GM19395 (cell line): ENCODE data around the gene ATP10A.
"Not testable (repeated sequence)": the region's sequence is repeated elsewhere in the genome, so short reads cannot be mapped to it uniquely, and the experiment has no call there.

Source experiments
- ATAC-seq: cut with Tn5 transposase; IDR thresholded peaks from one replicate; pipeline ENCODE4 v1.9.1; 2021; ENCODE audit warnings: mild to moderate bottlenecking, moderate library complexity; ENCODE audit not compliant: unreplicated experiment

Gene ATP10A

DNA sequence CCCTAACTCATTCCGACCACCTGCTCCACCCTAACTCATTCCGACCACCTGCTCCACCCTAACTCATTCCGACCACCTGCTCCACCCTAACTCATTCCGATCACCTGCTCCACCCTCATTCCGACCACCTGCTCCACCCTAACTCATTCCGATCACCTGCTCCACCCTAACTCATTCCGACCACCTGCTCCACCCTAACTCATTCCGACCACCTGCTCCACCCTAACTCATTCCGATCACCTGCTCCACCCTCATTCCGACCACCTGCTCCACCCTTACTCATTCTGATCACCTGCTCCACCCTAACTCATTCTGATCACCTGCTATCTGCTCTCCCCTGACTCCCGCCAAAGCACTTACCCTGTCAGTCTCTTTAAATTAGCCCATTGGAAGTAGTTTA lies 104.5 kb downstream of the ATP10A start:
- ATAC-seq: not testable (repeated sequence)

DNA sequence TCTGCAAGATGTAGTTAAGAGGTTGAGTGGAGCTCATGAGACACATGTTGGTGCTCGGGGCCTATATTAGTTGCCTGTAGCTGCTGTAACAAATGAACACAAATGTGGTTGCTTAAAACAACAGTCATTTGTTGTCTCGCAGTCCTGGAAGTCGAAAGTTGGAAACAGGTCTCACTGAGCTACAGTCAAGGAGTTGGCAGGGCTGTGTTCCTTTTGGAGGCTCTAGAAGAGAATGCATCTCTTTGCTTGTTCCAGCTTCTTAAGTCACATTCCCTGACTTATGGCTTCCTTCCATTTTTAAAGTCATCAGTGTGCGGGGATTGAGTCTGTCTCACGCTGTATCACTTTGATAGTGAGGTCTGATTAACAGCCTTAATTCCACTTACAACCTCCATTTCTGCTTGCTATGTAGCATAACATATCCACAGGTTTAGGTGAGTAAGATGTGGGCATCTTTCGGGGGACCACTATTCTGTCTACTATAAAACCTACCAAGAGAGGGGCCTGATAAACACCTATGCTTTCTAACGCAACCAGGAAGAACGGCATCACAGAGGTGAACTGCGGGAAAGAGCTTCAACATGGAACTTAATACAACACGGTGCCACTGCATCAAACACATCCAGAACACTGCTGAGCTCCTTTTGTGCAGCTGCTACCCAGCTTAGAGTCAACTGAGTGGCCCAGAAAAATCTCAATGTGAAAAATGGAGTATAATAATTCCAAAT lies 119.4 kb downstream of the ATP10A start:
- no peak for ATAC-seq

DNA sequence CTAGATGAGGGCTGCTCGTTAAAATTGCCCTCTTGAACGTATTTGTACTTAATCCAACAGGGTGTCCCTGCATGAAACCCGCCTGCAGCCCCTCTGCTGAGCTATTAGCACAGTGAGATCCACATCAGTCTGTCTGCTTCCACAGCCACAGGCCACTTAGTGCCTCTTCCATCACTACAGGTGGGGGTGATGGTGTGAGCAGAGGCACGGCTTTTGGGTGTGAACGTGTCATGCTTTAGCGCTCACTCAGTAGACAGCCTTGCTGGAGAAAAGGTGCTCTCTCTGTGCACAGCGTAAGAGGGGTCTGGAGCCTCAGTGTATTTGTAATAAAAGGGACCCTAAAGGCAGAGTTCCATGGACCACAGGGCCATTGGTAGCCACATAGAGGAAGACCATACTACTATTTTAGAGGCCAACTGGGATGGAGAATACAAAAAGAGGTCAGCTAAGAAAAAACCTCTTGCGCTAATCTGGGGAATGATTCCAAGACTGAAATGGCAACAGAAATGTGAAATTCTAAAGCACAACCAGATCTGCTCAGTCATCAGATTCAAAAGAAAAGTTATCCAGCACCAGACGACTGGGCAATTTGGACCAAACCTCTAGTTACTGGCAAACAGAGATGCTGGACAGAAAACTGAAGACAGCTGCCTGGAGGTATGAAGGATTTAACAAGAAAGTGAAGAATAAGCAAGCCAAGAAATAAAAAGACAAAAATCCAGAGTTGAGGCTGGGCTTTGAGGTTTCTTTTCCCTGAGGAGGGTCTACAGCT lies 120.2 kb downstream of the ATP10A start:
- no peak for ATAC-seq

DNA sequence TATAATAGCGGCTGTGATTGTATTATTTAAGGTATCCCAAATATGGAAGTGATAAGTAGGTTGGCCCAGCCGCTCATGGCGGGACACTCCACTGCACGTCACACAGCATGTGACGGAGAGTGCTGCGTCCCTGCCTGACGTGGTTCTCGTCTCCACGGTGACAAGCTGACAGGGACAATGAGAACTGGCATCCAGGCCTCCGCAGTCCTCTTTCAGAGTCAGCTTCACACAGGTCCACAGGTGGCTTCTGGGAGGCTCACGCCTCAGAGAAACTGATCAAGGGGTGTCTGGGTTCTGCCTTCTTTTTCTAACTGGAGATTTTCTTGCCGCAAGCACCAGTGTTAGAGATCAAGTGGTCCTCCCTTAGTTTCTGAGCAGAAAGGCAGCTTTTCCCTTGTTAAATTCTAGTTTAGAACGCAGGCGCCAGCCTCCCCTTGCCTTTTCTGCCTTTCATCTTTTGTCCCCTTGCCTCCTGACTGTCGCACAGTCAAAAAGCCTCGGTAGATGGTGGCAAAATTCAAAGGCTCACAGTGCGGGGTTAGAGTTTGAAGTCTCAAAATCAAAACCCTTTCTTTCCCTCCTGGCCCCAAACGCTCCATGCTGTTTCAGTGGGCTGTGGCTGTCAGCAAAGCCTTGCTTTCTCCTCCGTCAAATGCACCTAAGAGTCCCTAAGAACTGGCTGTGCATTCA lies 120.9 kb downstream of the ATP10A start:
- no peak for ATAC-seq

DNA sequence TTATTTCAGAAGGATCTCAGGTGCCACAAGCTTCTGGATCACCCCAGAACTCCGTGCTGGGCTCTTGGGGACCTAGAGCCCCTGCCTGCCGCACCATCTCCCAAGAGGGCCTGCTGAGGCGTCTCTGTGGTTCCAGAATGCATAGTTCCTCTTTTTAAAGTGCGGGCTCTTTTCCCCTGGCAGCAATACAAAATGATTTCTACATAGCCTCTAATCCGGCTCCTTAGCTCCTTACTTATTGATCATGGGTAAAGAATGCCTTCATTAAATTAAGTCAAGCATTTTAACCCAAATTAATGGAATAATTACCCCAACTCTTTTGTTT lies 121.9 kb downstream of the ATP10A start:
- ATAC-seq: no peak

GRCh38 chr15:25740383-25741255 lies 122.5 kb downstream of the ATP10A start:
- ATAC-seq: no peak

- no peak for ATAC-seq
Observed at GRCh38 chr15:25739687-25740121, 123.4 kb downstream of the ATP10A start.

GRCh38 chr15:25738171-25738965 lies 124.8 kb downstream of the ATP10A start:
- ATAC-seq: no peak

- ATAC-seq: no peak
Observed at GRCh38 chr15:25737218-25737643, 125.9 kb downstream of the ATP10A start.

DNA sequence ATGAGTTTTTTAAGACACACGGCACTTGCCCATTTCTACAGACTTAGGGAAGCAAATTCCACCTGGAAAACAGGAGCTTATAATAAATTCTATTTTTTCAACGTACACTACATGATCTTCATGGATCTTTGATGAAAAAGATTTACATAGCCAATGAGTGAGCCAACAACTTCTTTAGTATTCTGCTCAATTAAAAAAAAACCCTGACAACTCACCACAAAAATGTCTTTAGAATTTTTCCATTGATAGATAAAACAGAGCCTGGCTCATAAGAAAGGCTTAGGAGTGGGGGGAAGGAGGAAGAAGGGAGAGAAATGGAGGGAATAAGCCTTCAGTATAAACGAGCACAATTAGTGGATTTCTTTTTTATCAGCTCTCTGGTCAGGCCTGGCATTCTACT lies 126.7 kb downstream of the ATP10A start:
- no peak for ATAC-seq

- no peak for ATAC-seq
Observed at GRCh38 chr15:25735550-25736384, 127.4 kb downstream of the ATP10A start.

GRCh38 chr15:25734680-25735355 lies 128.3 kb downstream of the ATP10A start:
- no peak for ATAC-seq

- no peak for ATAC-seq
Observed at GRCh38 chr15:25733856-25734679, 129.1 kb downstream of the ATP10A start.

GRCh38 chr15:25733036-25733855 lies 129.9 kb downstream of the ATP10A start:
- ATAC-seq: no peak

DNA sequence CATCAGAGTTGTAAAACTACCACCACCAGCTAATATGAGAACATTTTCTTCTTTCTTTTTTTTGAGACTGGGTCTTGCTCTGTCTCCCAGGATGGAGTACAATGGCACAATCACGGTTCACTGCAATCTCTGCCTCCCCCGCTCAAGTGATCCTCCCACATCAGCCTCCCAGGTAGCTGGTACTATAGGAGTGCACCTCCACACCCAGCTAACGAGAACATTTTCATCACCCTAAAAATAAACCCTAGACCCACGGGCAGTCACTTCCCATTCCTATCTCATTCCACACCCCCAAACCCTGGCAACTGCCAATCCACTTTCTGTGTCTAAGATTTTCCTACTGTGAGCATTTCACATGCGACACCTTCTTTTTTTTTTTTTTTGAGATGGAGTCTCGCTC lies 130.9 kb downstream of the ATP10A start:
- ATAC-seq: no peak

DNA sequence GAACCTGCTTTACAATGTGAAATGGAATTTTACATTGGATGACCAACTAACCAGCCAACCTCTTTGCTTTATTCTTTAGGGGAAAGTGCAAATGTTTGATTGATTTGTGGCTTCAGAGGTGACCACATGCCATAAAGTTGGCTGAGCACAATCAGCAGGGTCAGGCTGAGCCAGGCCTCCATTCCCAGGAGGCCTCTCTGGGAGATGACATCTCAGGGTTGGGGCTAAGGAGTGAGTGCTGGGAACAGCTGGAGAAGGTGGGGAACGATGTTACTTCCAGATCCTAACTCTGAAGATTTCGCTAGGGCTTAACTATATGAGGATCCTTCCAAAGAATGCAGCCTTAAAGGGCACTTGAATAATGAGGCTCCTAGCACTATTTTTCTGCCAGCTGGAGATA lies 131.7 kb downstream of the ATP10A start:
- ATAC-seq: no peak

DNA sequence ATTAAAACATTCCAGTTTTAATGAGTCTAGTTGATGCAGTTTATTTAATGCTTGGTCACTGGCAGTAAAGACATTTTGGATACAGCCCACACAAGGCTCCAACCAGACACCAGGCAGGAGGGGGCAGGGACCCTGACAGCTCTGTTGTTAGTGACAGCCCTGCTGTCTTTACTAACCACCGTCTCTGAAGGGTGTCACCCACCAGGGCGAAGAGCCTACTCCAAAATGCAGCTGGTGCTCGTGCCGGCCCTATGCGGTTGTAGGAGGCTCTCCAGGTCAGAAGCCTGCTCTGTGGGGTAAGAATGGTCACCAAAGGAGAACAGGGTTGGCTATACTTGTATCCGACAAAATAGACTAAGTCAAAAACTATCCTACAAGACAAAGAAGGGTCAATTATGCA lies 132.2 kb downstream of the ATP10A start:
- no peak for ATAC-seq
